HG02763 (cell line): Measurements from ENCODE around the gene TTC24.
"Not testable (repeated sequence)": the region's sequence is repeated elsewhere in the genome, so short reads cannot be mapped to it uniquely, and the experiment has no call there.

Source experiments
- ATAC-seq: cut with Tn5 transposase; IDR thresholded peaks from one replicate; pipeline ENCODE4 v1.9.1; 2021; ENCODE audit warnings: mild to moderate bottlenecking, moderate library complexity; ENCODE audit not compliant: unreplicated experiment

TTC24 gene

GRCh38 chr1:156584813-156585212, 5.3 kb downstream of the TTC24 start:
- ATAC-seq, result no peak

- ATAC-seq, result no peak
Observed at GRCh38 chr1:156586323-156586722, 6.8 kb downstream of the TTC24 start.

- no peak for ATAC-seq
Observed at GRCh38 chr1:156586892-156587477, 7.5 kb downstream of the TTC24 start.

- ATAC-seq, result not testable (repeated sequence)
Observed at GRCh38 chr1:156587927-156588326, 8.4 kb downstream of the TTC24 start.

- no peak for ATAC-seq
Observed at GRCh38 chr1:156589546-156589945, 10.0 kb downstream of the TTC24 start.

- ATAC-seq, result no peak
Observed at GRCh38 chr1:156590326-156591180, 11.0 kb downstream of the TTC24 start.

- ATAC-seq, result no peak
Observed at GRCh38 chr1:156591181-156591431, 11.6 kb downstream of the TTC24 start.

GRCh38 chr1:156591432-156592157, 12.1 kb downstream of the TTC24 start, which contains the start of gene NAXE:
Gene NAXE (plus strand): TSS chr1:156591776. CDS start chr1:156591805, 29 bp downstream.
- ATAC-seq, result peak; percentile 91

- no peak for ATAC-seq
Observed at GRCh38 chr1:156592158-156592909, 12.8 kb downstream of the TTC24 start.

GRCh38 chr1:156592910-156593660, 13.6 kb downstream of the TTC24 start:
- no peak for ATAC-seq

GRCh38 chr1:156593661-156593989, 14.1 kb downstream of the TTC24 start:
- ATAC-seq, result no peak

GRCh38 chr1:156594190-156594589, 14.7 kb downstream of the TTC24 start:
- ATAC-seq, result no peak

GRCh38 chr1:156595016-156595415, 15.5 kb downstream of the TTC24 start:
- ATAC-seq, result no peak

GRCh38 chr1:156596426-156596825, 16.9 kb downstream of the TTC24 start:
- ATAC-seq, result no peak

GRCh38 chr1:156598125-156598524, 18.6 kb downstream of the TTC24 start:
- ATAC-seq, result no peak

GRCh38 chr1:156598731-156599432, 19.4 kb downstream of the TTC24 start:
- no peak for ATAC-seq

- no peak for ATAC-seq
Observed at GRCh38 chr1:156599811-156600210, 20.3 kb downstream of the TTC24 start.

- no peak for ATAC-seq
Observed at GRCh38 chr1:156600733-156601121, 21.2 kb downstream of the TTC24 start.

GRCh38 chr1:156601122-156601830, 21.8 kb downstream of the TTC24 start, which contains the start of gene GPATCH4:
Gene GPATCH4 (minus strand): TSS chr1:156601479.
- ATAC-seq, result peak; percentile 70
